Left ventricle myocardium superior (tissue), 1 donor: ENCODE data around the gene C1orf35. TPM values are rescaled to one million over a fixed set of nuclear protein-coding genes. Genes with fewer than 3 reads are reported as not detected.

Experiments used
- ATAC-seq: fragments of 200-7000 bp; cut with Tn5 transposase; one replicate; pipeline ENCODE4 v1.9.1; 2020; ENCODE audit warnings: mild to moderate bottlenecking, moderate library complexity
- DNase-seq: peaks from one replicate; pipeline ENCODE4 v3.0.0-alpha.2; 2020
- intact Hi-C: fragments of 100-400 bp; cut with micrococcal nuclease; formaldehyde crosslinking; loops from one replicate; pipeline ENCODE4 v1.11.0; 2022
- total RNA-seq: library from RNA; stranded (reverse); fragmentation: NEBNext Ultra II Directional; extraction: Animal tissue kit (Norgen Biotek cat#: 25700); gene quantifications from one replicate; pipeline ENCODE4 v1.2.1, GENCODE V29; 2021
- donor health status: DM: no; HTN: yes; CAD: no; lungs with severe emphysema.

Gene C1orf35
- total RNA-seq, 1 donor from 2014 or later = 10.5 TPM

- intact Hi-C loops = no loop called here
- peak; percentile 23 for ATAC-seq
These were observed 19.9 kb downstream of the C1orf35 start for GRCh38 chr1:228082918-228083870.

DNA sequence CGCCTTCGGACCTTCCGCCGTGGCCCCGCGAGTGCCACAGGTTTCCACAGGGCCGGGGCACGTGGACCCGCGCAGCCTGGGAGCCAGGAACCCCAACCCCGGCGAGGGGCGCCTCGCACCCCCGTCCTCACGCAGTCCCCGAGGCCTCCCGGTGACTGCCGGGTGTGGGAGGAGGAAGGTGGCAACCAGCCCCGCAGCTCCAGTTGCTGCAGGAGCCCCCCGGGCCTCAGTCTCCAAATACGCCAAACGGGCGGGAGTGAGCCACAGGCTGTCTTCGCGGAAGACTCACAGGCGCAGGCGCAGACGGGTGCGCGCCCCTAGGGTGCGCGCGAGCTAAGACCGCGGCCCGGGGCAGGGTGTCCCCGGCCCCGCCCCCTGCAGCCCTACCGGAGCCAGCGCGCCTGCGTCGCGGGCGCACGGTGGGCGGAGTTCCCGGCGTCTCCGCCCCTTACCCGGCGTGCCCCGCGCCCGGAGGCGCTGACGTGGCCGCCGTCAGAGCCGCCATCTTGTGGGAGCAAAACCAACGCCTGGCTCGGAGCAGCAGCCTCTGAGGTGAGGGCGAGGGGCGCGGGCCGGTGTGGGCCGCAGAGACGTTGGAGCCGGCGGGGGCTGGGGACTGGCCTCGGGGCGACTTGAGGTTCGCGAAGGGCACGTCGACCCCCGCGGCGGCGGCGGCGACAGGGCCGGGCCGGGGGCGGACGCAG, 20.8 kb downstream of the C1orf35 start, which contains the start of gene ARF1:
ARF1 (plus strand) TSS at position 495 of the 704 bp plus-strand sequence. CDS start 14,407 bp downstream, outside the sequence.
- intact Hi-C loops = no loop called here
- DNase-seq = peak; percentile 97
- peak; percentile 93 for ATAC-seq

More at GRCh38 chr1:228082918-228083870, 19.9 kb downstream of the C1orf35 start:
- peak; percentile 80 for DNase-seq

GRCh38 chr1:228081578-228082213, 21.4 kb downstream of the C1orf35 start:
- peak; percentile 21 for ATAC-seq
- peak; percentile 41 for DNase-seq
- intact Hi-C loops = no loop called here

DNA sequence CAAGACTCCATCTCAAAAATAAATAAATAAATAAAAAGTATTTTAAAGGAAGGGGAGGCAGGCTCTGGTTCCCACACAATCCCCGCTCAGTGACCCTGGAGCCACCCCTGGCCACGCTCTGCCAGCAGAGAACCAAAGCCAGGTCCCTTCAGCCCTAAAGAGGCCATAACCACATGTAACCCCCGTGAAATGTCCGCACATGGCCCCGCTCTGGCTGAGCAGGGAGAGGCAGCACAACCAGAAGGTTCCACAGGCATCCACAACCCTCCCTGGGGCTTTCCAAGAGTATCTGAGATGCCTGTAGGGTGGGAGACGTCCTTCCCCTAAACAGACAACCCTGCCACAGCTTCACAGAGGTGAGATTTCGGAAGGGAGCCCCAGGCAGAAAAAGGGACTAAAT, 22.0 kb downstream of the C1orf35 start:
- DNase-seq = peak; percentile 28
- intact Hi-C loops = no loop called here

GRCh38 chr1:228079601-228080263, 23.4 kb downstream of the C1orf35 start:
- ATAC-seq (no peak), DNase-seq (peak; percentile 22)
- intact Hi-C loops = no loop called here

More for the DNA sequence above, 22.0 kb downstream of the C1orf35 start:
- no peak for ATAC-seq

DNA sequence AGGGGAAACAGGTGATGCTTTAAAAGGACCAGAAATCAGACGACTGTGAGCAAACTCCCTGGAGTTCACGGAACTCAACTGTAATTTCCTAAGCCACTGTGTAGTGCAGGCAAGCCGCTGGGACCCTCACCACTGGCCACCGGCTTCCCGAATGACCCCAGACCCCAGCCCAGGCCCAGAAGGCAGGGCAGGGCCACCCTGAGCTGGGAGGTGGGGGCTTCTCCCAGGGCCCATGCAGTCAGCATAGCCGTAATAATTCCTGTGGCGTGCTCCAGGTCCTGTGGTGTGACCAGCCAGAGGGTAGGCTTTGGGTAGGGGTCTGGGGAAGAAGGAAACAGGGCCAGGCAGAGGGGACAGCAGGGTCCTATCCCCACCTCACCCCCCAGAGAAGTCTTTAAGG, 24.1 kb downstream of the C1orf35 start:
- DNase-seq (no peak), ATAC-seq (no peak)
- intact Hi-C loops = no loop called here

DNA sequence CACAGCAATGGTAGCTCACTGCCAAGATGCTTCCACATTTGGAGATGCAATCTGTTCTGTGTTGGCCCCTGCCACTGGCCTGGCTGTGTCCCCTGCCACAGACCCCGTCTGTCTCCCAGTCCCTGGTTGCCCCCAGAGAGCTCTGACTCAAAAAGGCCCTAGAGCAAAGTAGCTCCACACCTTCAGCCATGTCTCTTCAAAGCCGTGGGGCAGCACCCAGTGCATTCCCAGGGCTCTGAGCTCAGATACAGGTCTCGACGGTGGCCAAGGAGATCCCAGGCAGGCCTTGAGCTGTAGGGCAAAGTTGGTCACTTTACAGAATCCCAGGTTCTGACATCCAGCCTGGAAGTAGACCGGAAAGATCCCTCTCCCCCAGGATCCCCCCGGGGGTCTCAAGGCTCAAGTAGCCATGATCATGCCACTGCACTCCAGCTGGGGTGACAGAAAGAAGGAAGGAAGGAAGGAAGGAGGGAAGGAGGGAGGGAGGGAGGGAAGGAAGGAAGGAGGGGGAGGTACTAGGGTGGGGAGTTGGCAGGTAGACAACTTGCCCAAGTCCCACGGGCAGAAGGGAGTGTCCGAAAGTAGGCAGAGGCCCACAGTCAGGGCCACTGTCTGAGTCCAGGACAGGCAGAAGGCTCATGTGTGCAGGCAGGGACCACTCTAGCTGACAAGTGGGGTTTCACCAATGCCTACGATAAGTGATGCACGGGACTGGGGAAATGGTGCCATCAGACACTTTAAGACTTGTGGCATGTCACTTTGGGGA, 25.4 kb downstream of the C1orf35 start:
- DNase-seq (no peak), ATAC-seq (no peak)
- intact Hi-C loops = no loop called here

DNA sequence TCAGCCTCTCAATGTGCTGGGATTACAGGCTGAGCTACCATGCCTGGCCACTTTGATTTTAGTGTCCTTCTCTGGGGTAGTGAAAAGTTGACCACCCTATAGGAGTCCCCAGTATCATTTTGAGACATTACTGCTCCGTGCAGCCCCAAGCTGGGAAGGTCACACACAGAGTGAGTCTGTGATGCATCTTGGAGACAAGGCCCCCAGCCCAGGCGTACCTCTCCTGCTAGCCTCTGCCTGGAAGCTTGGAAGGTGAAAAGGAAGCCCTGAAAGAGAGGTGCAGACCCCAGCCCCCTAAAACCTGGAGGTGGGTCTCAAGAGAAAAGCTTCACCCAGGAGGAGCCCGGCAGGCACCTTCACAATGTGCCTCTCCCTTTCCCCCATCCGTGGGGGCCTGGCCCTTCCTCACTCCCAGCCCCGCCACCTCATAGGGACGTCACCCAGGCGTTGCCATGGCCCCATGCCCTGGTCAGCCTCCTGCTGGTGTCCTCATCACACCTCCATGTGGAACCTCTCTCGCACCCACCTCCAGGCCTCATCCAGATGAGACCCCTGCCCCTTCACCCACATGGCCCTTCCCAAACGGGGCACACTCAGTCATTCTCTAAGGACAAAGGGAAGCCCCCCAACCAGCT, 26.2 kb downstream of the C1orf35 start:
- ATAC-seq = no peak
- intact Hi-C loops = no loop called here
- no peak for DNase-seq

- no peak for ATAC-seq
- intact Hi-C loops = no loop called here
- DNase-seq = no peak
These were observed 27.3 kb downstream of the C1orf35 start for GRCh38 chr1:228075801-228076271.

DNA sequence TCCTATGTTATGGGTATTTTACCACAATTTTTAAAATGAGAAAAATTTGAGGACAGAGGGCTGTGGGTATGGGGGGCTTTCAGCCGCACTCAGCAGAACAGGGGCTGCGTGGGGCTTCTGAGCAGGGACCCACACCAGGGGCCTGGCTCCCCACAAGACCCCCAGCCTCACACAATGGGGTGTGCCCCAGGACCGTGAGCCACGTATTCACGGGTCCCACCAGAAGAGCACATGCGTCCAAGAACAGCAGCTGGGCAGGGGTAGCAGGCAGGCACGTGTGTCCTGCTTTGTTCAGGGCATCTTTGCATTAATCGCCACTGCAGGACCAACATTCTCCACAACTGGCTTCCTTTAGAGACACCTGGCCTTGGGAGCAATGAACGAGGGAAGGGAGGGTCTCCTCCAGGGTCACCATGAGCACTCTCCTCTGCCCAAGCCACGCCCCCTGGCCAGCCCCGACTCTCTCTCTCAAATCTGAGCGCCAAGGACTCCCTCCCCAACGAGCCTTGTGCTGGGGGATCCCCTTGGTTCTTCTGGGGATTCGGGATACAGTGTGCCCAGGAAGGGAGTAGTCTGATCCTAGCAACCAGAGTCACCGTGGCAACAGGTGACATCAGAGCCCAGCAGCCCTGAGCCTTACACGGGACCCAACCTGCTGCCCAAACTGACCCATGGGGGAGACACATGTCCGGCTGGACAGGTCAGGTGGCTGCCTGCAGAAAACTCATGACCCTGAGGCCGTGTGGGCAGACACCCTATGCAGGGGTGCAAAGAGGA, 28.0 kb downstream of the C1orf35 start:
- no peak for DNase-seq
- ATAC-seq = peak; percentile 9

DNA sequence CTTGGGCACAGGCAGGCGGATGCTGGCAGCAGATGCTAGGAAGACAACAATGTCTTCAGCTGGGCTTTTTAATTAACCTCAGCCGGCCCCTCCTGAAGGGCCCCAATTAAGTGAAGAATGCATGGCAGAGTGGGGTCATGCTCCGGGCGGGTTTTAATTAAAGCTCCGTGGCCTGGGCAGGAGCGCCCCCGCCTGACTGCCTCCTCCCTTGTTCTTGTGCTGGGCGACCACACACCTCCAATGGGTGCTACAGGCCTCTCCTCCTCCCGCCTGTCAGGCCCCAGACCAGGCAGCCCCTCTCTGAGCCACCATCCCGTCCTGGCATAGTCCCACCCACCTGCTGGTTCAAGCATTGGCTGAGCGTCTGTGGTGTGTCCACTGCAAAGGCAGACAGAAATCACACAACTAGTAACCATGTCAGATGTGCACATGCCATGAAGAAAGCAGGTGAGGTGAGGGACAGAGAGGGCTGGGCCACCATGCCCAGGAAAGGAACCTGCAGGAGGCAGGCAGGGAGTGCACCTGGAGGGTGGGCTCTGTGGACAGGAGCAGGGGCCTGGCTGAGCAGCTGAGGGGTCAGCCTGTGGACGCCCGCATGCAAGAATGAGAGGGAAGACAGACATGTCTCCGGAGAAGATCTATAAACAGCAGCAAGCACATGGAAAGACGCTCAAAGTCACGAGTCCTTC, 29.1 kb downstream of the C1orf35 start:
- intact Hi-C loops = no loop called here
- no peak for DNase-seq
- peak; percentile 29 for ATAC-seq

More for the DNA sequence above, 28.0 kb downstream of the C1orf35 start:
- intact Hi-C loops = no loop called here

- no peak for ATAC-seq
- intact Hi-C loops = no loop called here
These were observed 29.9 kb downstream of the C1orf35 start for GRCh38 chr1:228073061-228073856.

GRCh38 chr1:228072658-228073043, 30.5 kb downstream of the C1orf35 start:
- DNase-seq = no peak
- intact Hi-C loops = no loop called here
- ATAC-seq = no peak

More at GRCh38 chr1:228073061-228073856, 29.9 kb downstream of the C1orf35 start:
- no peak for DNase-seq

- intact Hi-C loops = no loop called here
- ATAC-seq (no peak), DNase-seq (no peak)
These were observed 31.1 kb downstream of the C1orf35 start for GRCh38 chr1:228071839-228072657.

DNA sequence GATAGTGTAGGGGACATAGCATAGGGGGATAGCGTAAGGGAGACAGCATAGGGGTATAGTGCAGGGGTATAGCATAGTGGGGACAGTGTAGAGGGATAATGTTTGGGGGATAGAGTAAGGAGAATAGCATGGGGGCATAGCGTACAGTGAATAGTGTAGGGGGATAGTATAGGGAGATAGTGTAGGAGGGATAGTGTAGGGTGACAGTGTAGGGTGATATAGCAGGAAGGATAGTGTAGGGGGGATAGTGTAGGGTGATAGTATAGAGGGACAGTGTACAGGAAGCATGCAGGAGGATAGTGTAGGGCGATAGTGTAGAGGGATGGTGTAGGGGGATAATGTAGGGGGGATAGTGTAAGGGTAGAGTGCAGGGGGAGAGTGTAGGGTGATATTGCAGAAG, 32.3 kb downstream of the C1orf35 start:
- ATAC-seq = no peak
- intact Hi-C loops = no loop called here
- no peak for DNase-seq
